ENCODE measurements around the gene CARM1.

Gene CARM1

DNA sequence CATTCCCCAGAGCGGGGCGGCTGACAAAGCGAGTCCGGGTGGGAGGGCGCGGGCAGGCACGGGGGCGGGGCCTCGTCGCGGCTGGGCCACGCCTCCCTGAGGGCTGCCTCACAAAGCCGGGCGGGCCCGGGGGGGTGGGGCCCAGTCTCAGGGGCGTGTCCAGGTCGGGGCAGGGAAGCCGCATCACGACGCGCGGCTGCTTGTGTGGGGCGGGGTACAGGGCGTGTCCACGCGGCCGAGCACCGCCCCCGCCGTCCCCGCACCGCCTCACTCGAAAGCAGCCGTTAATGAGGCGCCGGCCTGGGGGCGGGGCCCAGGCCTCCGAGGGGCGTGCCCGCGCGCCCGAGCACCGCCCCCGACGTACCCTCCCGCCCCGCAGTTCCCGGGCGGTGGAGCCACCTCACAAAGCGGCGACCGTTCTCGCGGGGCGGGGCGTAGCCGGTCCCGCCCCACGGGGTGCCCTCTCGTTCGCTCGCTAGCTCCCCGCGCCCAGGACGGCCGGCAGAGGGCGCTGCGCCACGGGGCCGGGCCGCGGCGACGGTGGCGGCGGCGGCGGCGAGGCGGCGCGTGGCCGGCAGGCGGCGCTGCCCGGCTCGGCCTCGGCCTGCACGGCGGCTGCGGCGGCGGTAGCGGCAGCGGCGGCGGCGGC lies at the start of gene CARM1:
Gene CARM1, plus strand, starts transcription at position 599 of the 649 bp plus-strand sequence. CDS start 150 bp downstream, outside the sequence.
- no peak for TF ChIP-seq GATA3 (IDR thresholded peaks at IDR 0.05; ENCODE audit: low read depth, low read length)
- no peak for TF ChIP-seq GATA2 (IDR thresholded peaks at IDR 0.05; ENCODE audit: low read depth, low read length)

DNA sequence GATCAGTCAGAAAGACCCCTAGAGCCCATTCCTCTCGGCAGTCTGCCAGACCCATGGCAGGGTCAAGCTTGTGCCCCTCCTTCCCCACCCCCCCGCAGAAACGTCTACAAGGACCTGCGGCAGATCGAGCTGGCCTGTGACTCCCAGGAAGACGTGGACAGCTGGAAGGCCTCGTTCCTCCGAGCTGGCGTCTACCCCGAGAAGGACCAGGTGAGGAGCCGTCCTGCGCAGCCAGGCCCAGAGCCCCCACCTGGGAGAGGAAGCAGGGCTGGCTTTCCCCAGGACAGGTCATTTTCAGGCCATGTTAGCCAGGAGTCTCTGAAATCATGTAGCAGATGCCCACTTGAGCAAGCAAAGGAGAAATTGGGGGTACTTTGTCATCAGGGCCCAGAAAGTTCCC lies 47.7 kb upstream of the CARM1 start:
- no peak for TF ChIP-seq GATA2 (IDR thresholded peaks at IDR 0.05; ENCODE audit: low read depth, low read length)
- TF ChIP-seq GATA3 (IDR thresholded peaks at IDR 0.05; ENCODE audit: low read depth, low read length) = no peak

DNA sequence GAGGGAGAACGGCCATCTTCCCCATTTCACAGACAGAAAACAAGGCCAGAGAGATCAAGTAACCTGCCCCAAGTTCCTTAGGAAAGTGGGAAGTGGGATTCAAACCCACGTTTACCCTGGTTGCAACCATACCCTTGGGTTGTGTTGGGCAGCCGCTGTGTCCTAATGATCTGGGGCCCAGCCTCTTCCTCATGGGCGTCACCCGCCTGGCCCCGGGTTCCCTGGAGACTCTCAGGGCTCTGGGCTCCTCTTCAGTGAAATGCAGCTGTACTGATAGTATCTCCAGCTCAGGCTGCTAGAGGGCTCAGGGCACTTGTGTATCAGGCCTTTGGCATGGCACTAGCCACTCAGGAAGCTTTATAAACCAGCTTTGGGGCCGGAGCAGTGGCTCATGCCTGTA lies 45.1 kb upstream of the CARM1 start:
- TF ChIP-seq GATA3 (IDR thresholded peaks at IDR 0.05; ENCODE audit: low read depth, low read length) (no peak), GATA2 (IDR thresholded peaks at IDR 0.05; ENCODE audit: low read depth, low read length) (no peak)

DNA sequence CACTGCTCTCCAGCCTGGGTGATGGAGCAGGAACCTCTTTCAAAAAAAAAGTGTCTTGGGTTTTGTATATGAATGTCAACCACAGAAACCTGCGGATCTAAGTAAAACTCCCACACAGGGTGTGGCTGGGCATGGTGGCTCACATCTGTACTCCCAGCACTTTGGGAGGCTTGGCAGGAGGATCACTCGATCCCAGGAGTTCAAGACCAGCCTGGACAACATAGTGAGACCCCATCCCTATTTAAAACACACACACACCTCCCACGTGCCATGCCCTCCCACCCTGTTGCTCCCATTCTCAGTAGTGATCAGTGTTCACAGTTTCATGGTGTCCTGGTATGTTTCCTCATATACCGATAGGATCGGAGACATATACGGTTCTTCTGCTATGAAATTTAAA lies 44.5 kb upstream of the CARM1 start:
- TF ChIP-seq GATA3 (IDR thresholded peaks at IDR 0.05; ENCODE audit: low read depth, low read length) = no peak
- TF ChIP-seq GATA2 (IDR thresholded peaks at IDR 0.05; ENCODE audit: low read depth, low read length) = no peak

DNA sequence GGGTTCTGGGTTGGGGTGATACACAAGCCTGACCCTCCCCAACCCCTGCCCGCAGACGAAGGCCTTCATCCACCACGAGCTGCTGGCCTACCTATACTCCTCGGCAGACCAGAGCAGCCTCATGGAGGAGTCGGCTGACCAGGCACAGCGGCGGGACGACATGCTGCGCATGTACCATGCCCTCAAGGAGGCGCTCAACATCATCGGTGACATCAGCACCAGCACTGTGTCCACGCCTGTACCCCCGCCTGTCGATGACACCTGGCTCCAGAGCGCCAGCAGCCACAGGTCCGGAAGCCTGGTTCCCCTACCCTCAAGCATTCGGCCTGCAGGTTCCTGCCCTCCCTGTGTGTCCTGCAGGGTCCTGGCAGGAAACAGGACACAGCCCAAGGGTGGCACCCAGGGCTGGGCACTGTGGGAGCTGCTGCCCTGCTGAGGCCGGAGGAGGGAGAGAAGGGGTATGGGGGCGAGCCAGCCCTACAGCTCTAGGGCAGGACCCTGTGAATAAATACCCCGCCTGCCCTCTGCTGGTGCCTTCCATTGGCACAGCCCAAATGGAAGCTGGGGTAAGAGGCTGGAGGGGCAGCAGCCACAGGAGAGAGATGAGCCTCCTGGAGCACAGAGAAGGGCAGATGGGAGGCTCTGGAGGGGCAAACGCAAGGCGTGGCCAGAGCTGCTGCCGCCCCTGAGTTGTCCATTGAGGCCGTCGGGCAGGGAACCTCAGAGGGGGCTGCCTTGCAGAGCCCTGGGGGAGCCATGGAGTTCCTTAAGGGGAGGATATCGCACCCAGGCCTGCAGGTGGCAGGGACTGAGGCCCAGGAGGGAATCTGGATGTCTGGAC lies 42.2 kb upstream of the CARM1 start:
- TF ChIP-seq GATA2 (IDR thresholded peaks at IDR 0.05; ENCODE audit: low read depth, low read length) = no peak

DNA sequence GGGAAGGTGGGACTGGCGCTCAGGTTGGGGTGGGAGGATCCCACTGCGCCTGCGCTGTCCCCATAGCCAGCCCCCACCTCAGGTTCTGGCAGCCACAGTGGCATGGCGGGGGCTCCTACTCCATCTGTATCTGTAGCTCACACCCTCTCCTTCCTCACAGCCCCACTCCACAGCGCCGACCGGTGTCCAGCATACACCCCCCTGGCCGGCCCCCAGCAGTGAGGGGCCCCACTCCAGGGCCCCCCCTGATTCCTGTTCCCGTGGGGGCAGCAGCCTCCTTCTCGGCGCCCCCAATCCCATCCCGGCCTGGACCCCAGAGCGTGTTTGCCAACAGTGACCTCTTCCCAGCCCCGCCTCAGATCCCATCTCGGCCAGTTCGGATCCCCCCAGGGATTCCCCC lies 41.4 kb upstream of the CARM1 start:
- TF ChIP-seq GATA2 (IDR thresholded peaks at IDR 0.05; ENCODE audit: low read depth, low read length) = no peak
- no peak for TF ChIP-seq GATA3 (IDR thresholded peaks at IDR 0.05; ENCODE audit: low read depth, low read length)

DNA sequence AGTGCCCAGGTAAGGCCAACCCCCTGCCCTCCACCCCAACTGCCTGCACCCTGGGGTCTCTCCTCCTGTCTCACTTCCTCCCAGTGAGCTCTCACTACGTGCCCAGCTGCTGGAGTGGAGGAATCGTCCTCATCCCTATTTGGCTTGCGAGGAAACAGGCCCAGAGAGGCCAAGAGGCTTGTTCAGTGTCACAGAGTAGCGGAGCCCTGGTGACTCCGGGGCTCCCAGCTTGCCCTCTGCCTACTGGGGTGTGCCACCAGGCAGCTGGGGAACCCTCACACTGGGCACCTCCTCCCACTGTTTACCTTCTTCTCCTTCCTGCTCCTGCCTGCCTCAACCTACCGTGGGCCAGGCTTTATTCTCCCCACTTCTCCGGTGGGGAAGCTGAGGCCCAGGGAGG lies 41.0 kb upstream of the CARM1 start:
- no peak for TF ChIP-seq GATA2 (IDR thresholded peaks at IDR 0.05; ENCODE audit: low read depth, low read length)

DNA sequence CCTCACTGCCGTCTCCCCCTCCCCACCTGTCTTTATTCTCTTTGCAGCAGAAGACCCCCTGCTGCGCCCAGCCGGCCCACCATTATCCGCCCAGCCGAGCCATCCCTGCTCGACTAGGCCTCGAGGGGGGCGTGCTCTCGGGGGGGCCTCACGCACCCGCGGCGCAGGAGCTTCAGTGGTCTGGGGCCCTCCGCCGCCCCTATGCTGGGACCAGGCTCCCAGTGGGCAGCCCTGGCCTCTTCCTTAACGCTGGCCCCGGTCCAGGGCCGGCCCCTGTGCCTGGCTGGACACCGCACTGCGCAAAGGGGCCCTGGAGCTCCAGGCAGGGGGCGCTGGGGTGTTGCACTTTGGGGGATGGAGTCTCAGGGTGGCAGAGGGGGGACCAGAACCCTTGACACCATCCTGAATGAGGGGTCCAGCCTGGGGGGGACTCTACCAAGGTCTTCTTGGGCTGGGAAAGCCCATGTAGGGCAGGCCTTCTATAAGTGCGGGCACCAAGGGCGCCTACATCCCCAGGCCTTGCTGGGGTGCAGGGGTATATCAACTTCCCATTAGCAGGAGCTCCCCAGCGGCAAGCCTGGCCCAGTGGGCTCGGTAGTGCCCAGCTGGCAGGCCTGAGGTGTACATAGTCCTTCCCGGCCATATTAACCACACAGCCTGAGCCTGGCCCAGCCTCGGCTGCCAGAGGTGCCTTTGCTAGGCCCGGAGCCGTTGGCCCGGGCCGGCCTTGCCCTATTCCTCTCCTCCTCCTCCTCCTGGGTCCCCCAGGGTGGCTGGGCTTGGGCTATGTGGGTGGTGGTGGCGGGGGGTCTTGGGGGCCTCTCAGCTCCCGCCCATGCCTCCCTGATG lies 40.2 kb upstream of the CARM1 start:
- TF ChIP-seq GATA3 (IDR thresholded peaks at IDR 0.05; ENCODE audit: low read depth, low read length) = no peak
- TF ChIP-seq GATA2 (IDR thresholded peaks at IDR 0.05; ENCODE audit: low read depth, low read length) = no peak

DNA sequence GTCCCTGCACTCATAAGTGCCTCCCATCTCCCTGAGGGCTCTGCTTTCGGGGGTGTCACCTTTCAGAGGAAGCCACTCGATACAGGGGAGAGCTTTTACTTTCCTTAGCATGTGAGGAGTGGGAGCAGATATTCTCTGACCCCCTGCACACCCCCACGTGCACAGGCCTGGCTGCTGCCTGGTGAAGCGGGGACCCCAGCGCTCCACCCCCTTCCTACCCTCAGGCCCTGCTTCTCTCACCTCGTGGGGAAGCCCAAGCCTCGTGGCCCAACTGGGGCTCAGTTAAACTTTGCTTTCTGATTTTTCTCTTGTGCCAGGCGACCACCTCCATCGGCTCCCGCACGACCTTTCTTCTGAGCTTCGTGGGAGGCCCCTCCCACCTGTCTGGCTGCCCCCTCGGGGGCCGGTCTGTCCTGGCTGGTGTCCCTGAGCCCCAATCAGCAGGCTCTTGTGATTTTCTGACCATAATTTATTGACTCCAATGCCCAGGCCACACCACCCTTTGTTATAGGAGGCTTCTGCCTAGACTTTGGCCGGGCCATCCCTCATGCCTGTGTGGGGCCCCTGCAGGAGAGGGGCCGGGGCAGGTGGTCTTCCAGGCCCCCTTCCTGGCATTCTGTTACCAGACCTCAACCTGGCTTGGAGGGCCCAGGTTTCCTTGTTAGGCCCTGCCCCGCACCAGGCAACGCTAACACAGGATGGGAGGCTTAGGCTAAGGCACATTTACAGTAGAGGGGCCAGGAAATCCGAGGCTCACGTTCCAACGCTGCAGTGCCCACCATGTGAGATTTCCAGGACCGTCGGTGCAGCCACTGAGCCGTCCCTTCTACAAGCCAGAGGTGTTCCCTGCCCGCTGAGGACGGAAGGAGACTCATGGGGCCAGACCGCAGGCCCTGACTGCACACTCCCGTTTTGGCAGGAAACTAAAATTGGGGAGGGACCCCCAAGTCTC lies 39.1 kb upstream of the CARM1 start:
- no peak for TF ChIP-seq GATA3 (IDR thresholded peaks at IDR 0.05; ENCODE audit: low read depth, low read length)
- no peak for TF ChIP-seq GATA2 (IDR thresholded peaks at IDR 0.05; ENCODE audit: low read depth, low read length)

DNA sequence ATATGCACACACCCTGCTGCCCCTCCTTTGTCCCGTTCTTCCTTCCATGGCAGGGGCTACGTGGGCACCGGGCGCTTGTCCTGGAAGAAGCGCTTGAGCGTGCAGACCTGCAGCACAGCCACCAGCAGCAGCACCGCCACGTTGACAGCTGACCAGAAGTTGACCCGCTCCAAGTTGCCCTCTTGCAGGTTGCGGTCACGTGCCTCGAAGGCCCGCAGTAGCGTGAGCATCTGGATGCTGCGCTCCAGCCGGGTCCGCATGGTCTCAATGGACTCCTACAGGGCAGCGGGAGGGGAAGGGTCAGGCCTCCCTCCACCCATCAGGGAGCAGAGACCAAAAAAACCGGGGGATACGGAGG lies 38.4 kb upstream of the CARM1 start:
- TF ChIP-seq GATA2 (IDR thresholded peaks at IDR 0.05; ENCODE audit: low read depth, low read length) = no peak
- no peak for TF ChIP-seq GATA3 (IDR thresholded peaks at IDR 0.05; ENCODE audit: low read depth, low read length)

DNA sequence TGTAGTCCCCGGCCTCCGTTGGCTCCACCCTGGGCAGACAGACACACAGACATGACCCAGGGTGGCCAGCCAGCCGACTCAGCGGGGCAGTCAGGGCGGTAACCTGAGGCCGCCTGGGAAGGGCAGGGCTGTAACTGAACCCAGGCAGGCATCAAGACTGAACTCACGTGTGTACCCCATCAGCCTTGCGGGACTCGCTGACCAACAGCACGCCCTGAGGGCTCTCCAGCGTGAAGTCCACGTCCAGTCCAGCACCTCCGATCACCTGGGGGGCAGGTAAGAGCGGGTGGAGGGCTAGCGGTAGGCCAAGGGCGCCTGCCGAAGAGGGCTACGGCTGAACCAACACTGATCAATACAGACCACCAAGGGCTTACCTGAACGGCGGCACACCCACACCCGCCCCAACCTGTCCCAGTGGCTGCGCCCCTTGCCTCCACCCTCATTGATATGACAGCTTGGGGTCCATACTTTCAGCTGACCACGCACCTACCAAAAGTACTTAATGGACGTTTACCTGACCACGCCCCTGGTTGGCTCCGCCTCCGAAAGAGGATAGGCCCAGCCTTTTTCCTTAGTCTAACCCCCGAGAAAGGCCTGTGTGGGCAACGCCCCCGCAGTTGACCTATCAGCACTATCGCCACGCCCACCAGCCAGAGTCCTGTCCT lies 36.1 kb upstream of the CARM1 start:
- TF ChIP-seq GATA3 (IDR thresholded peaks at IDR 0.05; ENCODE audit: low read depth, low read length) = no peak
- no peak; the same call in 1 of the 2 replicates for TF ChIP-seq GATA2 (IDR thresholded peaks at IDR 0.05; ENCODE audit: low read depth, low read length)

DNA sequence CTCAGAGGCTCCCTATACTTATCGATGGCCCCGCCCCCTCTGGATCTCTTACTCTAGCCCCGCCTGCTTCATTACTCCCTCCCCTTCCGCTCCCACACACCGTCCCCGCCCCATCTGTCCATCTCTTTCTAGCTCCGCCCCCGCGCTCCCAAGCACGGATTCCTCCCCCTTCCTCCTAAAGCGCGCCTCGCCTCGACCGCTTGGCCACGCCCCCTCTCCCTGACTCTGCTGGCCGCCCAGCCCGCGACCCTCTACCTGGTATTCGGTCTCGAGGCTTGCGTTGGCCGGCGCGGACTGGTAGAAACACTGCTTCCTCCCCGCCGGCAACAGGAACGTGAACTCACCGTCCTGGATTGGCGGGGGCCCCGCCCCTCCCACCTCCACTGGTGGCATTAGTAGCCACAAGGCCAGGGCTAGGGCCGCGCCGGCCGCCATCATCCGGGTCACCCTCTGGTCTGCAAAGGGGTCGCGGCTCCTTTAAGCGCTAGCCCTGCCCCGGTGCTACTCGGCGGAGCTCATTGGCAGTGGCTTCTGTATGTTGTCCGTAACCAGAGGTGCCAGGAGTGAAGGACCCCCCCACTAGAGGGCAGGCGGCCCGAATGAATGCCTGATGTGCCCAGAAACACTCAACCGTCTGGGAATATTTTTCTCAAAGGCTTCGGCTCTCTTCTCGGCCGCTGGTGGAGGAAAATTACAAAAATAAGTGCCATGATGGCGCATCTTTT lies 35.4 kb upstream of the CARM1 start, which contains the start of gene TMED1:
Gene TMED1, minus strand, starts transcription at position 459 of the 725 bp plus-strand sequence. Its CDS starts 21 bp downstream, at position 438.
- no peak for TF ChIP-seq GATA3 (IDR thresholded peaks at IDR 0.05; ENCODE audit: low read depth, low read length)
- TF ChIP-seq GATA2 (IDR thresholded peaks at IDR 0.05; ENCODE audit: low read depth, low read length) = no peak
